ENCODE results near the gene RAPGEF3.

DNA sequence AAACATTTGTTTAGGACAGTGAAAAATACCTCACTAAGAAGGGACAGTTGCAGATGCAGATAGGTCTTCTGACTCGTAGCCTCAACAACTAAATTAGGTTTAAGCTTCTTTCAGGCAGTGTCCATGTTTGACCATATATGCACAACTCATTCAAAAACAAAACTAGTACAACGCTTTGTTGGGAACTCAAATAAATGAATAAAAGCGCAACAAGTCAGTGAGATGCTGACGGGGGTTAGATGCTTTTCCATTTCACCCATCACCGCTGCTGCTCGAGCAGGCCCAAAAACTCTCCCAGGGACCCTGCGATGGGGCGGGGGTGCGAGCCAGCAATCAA, 53.5 kb downstream of the RAPGEF3 start:
- TF ChIP-seq POLR2A (IDR thresholded peaks at IDR 0.05; ENCODE audit: low read depth, low read length), result no peak
- TF ChIP-seq TAF1 (IDR thresholded peaks at IDR 0.05; ENCODE audit: borderline replicate concordance, low read depth, low read length), result no peak
- no peak for TF ChIP-seq POLR2AphosphoS5 (IDR thresholded peaks at IDR 0.05; ENCODE audit: low read depth, low read length)
